WERI-Rb-1 (cell line): Measurements from ENCODE around the gene FAM193B.

Experiments
- DNase-seq: peaks from one replicate; pipeline ENCODE4 v3.0.0-alpha.2; 2020
- H3K27ac ChIP-seq: fragments of 250-450 bp; sonication (Bioruptor Pico); 2 replicates; pipeline ENCODE4 v1.5.1; 2020; ENCODE audit warnings: mild to moderate bottlenecking, moderate library complexity
- H3K27me3 ChIP-seq: fragments of 250-450 bp; sonication (Bioruptor Pico); 2 replicates; pipeline ENCODE4 v1.5.1; 2021; ENCODE audit warnings: mild to moderate bottlenecking, low read depth, moderate library complexity; ENCODE audit not compliant: insufficient read depth, severe bottlenecking
- H3K36me3 ChIP-seq: fragments of 250-450 bp; sonication (Bioruptor Pico); 2 replicates; pipeline ENCODE4 v1.5.1; 2020; ENCODE audit warnings: mild to moderate bottlenecking, moderate library complexity
- H3K4me3 ChIP-seq: 2 replicates; pipeline ENCODE4 v1.5.1; 2011; ENCODE audit warnings: low read depth, mild to moderate bottlenecking, control low read depth, low read length
- H3K9me3 ChIP-seq: fragments of 250-450 bp; sonication (Bioruptor Pico); 2 replicates; pipeline ENCODE4 v1.5.1; 2021; ENCODE audit warnings: mild to moderate bottlenecking, moderate library complexity; ENCODE audit not compliant: severe bottlenecking
- CTCF ChIP-seq: IDR thresholded peaks from 2 replicates; pipeline ENCODE4 v1.5.1; 2011; ENCODE audit warnings: low read depth, mild to moderate bottlenecking, control low read depth, inconsistent platforms, low read length

FAM193B gene

DNA sequence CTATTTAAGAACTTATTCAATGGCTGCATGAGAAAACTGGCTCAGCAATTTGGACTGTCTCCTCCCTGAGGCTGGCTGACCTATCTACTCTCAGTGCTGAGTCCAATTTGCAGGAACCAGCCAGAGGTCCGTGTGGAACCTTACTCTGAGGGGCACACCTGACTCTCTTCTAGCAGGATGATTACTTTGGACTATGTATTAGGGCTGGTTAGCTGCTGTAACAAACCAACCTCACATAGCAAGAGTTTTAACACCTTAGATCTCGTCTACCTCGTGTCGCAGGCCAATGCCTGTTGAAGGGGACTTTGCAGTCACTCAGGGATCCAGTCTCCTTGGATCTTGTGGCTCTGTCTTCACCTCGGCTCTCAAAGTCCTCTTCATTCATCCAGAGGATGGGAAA, 3.4 kb upstream of the FAM193B start:
- Histone ChIP-seq H3K36me3 (peaks cover 1% of the 10 kb centered on the region; the same call in 1 of the 2 replicates), H3K9me3 (no peaks in the 10 kb centered on the region), H3K27ac (no peak overlapping the region), H3K4me3 (no peak overlapping the region), H3K27me3 (no peaks in the 10 kb centered on the region)
- DNase-seq: no peak
- TF ChIP-seq CTCF: no peak

DNA sequence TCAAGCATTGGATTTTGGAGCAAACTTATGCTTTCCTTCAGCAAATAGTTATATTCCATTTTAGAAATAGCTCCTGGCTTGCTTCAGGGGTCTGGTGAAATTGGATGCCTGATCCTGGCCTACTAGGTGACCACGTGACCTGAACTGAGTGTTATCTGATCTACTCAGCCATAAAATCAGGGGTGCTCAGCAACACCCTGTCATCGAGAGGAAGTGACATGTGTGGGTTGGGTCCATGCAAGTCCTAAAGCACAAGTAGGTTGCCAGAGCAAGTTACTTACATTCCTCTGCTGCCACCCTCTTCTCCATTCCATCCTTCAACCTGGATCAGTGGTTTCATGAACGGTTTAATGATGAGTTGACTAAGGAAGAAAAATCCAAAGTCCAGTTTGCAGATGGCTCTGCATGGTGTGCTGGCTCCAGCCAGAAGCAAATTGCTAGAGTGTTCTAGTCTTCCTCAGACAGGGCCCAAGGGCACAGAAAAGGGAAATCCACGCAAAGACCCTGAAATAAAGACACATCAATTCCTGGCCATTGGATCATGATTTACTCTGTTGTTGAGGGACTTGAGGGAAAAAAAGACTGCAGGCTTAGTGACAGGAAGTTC, 2.8 kb upstream of the FAM193B start:
- Histone ChIP-seq H3K9me3 (no peaks in the 10 kb centered on the region), H3K36me3 (peaks cover 2% of the 10 kb centered on the region; the same call in 1 of the 2 replicates), H3K4me3 (no peak overlapping the region), H3K27me3 (no peaks in the 10 kb centered on the region), H3K27ac (no peak overlapping the region)
- TF ChIP-seq CTCF: no peak
- DNase-seq: no peak

DNA sequence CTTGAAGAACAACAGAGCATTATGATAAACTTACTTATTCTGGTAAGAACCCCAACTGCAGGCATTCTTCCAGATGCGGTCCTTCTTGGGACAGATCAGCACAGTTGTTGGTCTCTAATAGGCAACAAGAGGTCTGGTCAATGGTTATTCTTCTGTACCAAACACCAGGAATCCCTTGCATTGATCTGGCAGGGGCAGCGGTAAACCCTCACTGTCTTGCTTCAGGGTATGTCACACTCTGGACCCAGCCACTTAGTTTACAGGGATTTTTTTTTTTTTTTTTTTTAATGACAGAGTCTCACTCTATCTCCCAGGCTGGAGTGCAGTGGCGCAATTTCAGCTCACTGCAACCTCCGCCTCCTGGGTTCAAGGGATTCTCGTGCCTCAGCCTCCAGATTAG, 1.3 kb upstream of the FAM193B start:
- no peak for TF ChIP-seq CTCF
- peaks cover 10% of the 10 kb centered on the region for H3K36me3 ChIP-seq
- H3K9me3 ChIP-seq: no peaks in the 10 kb centered on the region
- no peak overlapping the region for H3K4me3 ChIP-seq
- no peak overlapping the region for H3K27ac ChIP-seq
- no peaks in the 10 kb centered on the region for H3K27me3 ChIP-seq
- no peak for DNase-seq

DNA sequence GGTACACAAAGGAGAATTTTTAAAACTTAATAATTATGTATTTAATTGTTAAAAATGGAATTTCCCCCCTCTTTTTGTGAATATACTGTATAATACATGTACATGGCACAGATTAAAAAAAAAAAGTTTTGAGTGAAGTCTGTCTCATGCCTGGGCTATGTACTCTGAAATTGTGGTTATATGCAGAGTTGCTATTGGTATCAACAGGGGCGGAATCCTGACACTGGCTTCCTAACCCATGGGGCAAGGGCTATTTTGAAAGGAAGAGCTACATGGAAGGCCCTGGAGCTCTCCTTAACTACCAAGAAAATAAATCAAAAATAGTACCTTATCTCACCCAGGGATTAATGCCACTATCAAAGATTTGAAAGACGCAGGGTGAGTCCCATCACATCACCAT, 865 bp upstream of the FAM193B start:
- no peak overlapping the region for H3K4me3 ChIP-seq

DNA sequence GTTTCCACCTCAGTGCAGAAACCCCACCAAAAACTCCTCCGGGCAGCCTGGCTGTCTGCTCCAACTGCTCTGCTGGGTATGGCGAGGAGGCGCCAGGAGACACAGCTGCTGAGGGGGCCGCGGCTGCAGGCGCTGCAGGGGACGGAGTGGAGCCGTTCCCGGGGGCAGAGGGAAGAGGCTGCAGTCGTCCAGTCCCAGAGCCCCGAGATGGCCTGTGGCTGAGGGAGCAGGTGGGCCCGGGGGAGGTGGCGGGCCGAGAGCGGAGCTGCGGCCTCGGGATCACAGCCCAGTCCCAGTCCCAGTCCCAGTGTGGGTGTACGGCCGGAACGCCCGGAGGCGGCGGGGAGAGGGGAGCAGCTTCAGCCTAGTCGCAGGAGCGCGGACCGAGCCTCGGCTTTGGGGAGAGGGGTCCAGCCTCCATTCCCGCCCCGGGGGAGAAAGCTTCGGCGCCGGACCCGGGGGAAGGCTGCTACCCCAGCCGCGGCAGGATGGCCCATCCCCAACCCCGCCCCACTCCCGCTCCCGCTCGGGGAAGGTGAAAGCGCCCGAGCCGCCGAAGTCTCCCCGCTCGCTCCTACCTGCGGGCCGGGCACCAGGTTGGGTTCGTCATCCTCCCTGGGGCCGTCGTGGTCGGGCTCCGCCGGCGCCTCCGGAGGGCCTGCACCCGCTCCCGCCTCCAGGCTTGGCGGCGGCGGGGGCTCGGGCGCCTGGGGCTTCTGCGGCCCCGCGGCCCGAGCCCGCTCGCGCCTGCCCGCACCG, 513 bp downstream of the FAM193B start:
- no peaks in the 10 kb centered on the region for H3K27me3 ChIP-seq
- H3K36me3 ChIP-seq: peaks cover 10% of the 10 kb centered on the region
- peak overlapping the region; percentile 65 for H3K4me3 ChIP-seq
- TF ChIP-seq CTCF: no peak
- H3K9me3 ChIP-seq: no peaks in the 10 kb centered on the region
- peak overlapping the region; percentile 64 for H3K27ac ChIP-seq
- DNase-seq: peak; percentile 8

More for the DNA sequence above, 865 bp upstream of the FAM193B start:
- DNase-seq: no peak
- Histone ChIP-seq H3K27ac (no peak overlapping the region), H3K27me3 (no peaks in the 10 kb centered on the region), H3K9me3 (no peaks in the 10 kb centered on the region), H3K36me3 (peaks cover 10% of the 10 kb centered on the region)
- no peak for TF ChIP-seq CTCF
